Testis (tissue), 3 donors: ENCODE results near the gene CHST2. TPM values are rescaled to one million over a fixed set of nuclear protein-coding genes. Genes with fewer than 3 reads are reported as not detected.
"Not testable (repeated sequence)": the region's sequence is repeated elsewhere in the genome, so short reads cannot be mapped to it uniquely, and the experiment has no call there.

Experiments used
- DNase-seq: peaks from one replicate; pipeline ENCODE4 v3.0.0-alpha.2; 2019
- H3K27ac ChIP-seq, 2 donors: fragments of 200-600 bp; sonication (generic); one replicate each; pipeline ENCODE4 v1.5.1; 2019
- H3K27me3 ChIP-seq: fragments of 200-600 bp; sonication (generic); one replicate; pipeline ENCODE4 v1.5.1; 2019
- H3K36me3 ChIP-seq: fragments of 200-600 bp; sonication (generic); one replicate; pipeline ENCODE4 v1.5.1; 2017; ENCODE audit warnings: low read depth; ENCODE audit errors: missing control alignments
- H3K4me1 ChIP-seq: fragments of 200-600 bp; sonication (generic); one replicate; pipeline ENCODE4 v1.5.1; 2019
- H3K4me3 ChIP-seq, 2 donors: fragments of 200-600 bp; sonication (generic); one replicate each; pipeline ENCODE4 v1.5.1; 2017 to 2019
- H3K9me3 ChIP-seq: fragments of 200-600 bp; sonication (generic); one replicate; pipeline ENCODE4 v1.5.1; 2017
- POLR2A ChIP-seq: fragments of 450-650 bp; IDR thresholded peaks from one replicate; pipeline ENCODE4 v1.6.1; 2017; ENCODE audit warnings: antibody characterized with exemption, mild to moderate bottlenecking, moderate library complexity
- WGBS, 2 donors: methylation state at CpG; one replicate each; pipeline ENCODE4 v1.1.5; 2018; 5-methylcytosine and 5-hydroxymethylcytosine counted together
- intact Hi-C: fragments of 100-400 bp; cut with DNase I; formaldehyde crosslinking; loops from one replicate; pipeline ENCODE4 v1.15.1; 2023; ENCODE audit warnings: low total_unique reads
- polyA plus RNA-seq: library from polyadenylated mRNA; stranded (reverse); fragments of 350-450 nt; fragmentation: Illumina TruSeq; extraction: RNeasy Lipid Tissue Mini Kit (QIAGEN cat#74804); gene quantifications from one replicate; pipeline ENCODE4 v1.2.3, GENCODE V29; 2014; ENCODE audit warnings: low read depth, low replicate concordance; ENCODE audit not compliant: insufficient read depth
- total RNA-seq, 2 donors: library from RNA; depleted of rRNA; stranded (reverse); fragments of >200 nt; gene quantifications; one replicate each; pipeline ENCODE4 v1.2.3, GENCODE V29; 2016
- TF ChIP-seq, protein P1 (sequence below), 3 experiments: fragments of 450-650 bp in 2 of 3; fragments of 200-600 bp in 1 of 3; sonication (generic) in 1 of 3; IDR thresholded peaks; one replicate each; pipeline ENCODE4 v1.5.1; 2016 to 2019; ENCODE audit warnings: antibody characterized with exemption in 3 of 3, mild to moderate bottlenecking in 2 of 3, moderate library complexity in 1 of 3

The CHST2 gene
- total and polyA plus RNA-seq, 3 donors from 2014 or later, result 3.7 to 7.5 (median 6.8) TPM

DNA sequence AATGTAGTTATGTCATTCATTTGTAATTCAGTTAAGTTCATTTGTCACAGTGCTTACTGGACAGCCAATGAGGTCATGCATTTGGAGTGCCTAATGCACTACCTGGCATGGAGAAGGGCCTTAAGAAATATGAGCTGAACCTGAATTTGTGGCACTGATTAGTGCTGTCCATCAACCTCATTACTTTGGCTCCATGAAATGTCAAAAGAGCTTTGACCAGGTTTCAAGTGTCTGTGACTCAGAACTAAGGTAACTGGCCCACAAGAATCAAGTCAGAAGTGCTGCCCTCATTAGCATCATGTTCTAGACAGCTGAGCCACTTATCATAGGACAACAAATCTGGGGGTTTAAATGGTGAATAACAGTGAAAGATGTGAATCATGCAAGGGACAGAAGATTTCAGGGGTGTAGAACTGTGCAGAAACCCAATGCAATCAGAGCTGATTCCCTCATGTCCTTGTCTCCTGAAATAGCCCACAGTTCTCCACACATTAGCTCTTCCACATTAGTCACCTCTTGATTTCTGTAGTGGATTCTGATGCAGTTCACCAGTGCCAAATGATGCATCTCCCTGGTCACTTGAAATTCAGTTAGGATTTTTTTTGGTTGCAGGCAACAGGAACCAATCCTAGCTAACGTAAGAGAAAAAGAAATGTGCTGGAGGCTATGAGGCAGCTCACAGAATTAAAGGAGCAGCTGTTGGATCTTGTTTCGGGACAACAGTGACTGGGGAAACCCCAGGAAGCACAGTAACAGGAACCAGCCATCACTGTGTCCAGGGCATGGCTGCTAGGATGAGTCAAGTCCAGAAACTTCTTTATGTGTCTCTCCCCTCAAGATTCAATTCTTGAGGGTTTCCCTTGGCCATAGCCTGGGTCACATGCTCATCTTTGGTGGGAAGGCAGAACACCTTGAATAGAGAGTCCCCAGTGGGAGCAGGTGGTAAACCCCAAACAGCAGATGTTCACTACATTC, 38.7 kb downstream of the CHST2 start:
- H3K4me3 ChIP-seq, result no peak overlapping the region
- no peaks in the 10 kb centered on the region for H3K27me3 ChIP-seq
- no peak for DNase-seq
- no peaks in the 10 kb centered on the region for H3K9me3 ChIP-seq
- H3K27ac ChIP-seq, result no peak overlapping the region
- no peak for TF ChIP-seq POLR2A
- TF ChIP-seq, protein P1, sequence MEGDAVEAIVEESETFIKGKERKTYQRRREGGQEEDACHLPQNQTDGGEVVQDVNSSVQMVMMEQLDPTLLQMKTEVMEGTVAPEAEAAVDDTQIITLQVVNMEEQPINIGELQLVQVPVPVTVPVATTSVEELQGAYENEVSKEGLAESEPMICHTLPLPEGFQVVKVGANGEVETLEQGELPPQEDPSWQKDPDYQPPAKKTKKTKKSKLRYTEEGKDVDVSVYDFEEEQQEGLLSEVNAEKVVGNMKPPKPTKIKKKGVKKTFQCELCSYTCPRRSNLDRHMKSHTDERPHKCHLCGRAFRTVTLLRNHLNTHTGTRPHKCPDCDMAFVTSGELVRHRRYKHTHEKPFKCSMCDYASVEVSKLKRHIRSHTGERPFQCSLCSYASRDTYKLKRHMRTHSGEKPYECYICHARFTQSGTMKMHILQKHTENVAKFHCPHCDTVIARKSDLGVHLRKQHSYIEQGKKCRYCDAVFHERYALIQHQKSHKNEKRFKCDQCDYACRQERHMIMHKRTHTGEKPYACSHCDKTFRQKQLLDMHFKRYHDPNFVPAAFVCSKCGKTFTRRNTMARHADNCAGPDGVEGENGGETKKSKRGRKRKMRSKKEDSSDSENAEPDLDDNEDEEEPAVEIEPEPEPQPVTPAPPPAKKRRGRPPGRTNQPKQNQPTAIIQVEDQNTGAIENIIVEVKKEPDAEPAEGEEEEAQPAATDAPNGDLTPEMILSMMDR (IDR thresholded peaks at IDR 0.05), result no peak
- intact Hi-C loops, result no loop called here
- no peaks in the 10 kb centered on the region for H3K4me1 ChIP-seq
- 28 to 76% methylated on average over 2 of the region's 2 CpGs for WGBS, 2 donors
- H3K36me3 ChIP-seq, result no peaks in the 10 kb centered on the region

DNA sequence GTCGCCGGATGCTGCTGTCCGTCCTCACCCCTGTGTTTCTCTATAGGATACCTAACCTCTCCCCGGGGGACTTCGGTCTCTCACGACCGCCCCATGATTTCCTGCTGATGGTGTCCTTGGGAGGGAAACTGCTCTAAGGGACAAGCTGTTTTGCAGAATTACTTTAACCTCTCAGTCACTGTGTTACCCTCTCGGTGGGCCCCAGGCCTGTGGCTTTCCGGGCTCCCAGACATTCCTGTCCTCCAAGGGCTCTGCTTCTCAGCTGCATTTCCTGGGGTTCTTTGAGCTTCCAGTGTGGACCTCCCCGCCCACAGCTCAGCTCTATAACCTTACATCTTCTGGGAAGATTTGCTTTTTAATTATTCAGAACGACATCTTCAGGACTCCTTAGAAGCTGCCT, 40.9 kb downstream of the CHST2 start:
- DNase-seq, result no peak
- Histone ChIP-seq H3K4me1 (no peaks in the 10 kb centered on the region), H3K27ac (no peak overlapping the region), H3K27me3 (no peaks in the 10 kb centered on the region), H3K9me3 (no peaks in the 10 kb centered on the region), H3K4me3 (no peak overlapping the region), H3K36me3 (no peaks in the 10 kb centered on the region)
- TF ChIP-seq, protein P1 (IDR thresholded peaks at IDR 0.05), result no peak
- no peak for TF ChIP-seq POLR2A
- intact Hi-C loops, result no loop called here
- 70 to 79% methylated on average over 11 of the region's 11 CpGs for WGBS, 2 donors

DNA sequence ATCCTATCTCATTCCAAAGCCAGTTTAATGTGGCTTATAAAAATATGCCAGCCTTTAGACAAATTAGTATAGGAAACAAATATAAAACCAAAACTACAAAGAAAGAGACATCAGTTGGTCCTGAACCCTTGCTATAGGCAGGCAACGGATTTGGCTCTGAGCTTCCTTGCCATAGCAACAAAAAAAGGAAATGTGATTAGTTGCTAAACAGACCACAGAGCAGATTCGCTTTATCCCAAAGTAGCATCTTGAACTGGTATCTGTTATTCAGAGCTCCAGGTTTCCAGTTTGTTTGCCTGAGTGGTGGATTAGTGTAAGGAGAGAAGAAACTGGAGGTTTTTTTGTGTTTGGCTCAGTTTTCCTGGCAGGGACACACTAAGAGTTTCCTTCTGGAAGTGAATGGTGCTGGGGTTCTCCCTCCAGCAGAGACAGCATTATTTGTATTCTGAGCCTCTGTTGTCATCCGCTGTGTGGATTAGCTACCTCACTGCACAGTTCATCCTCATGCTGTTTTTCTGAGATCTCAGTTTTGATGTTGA, 44.1 kb downstream of the CHST2 start:
- Histone ChIP-seq H3K27me3 (no peaks in the 10 kb centered on the region), H3K36me3 (no peaks in the 10 kb centered on the region), H3K4me3 (no peak overlapping the region), H3K9me3 (no peaks in the 10 kb centered on the region), H3K27ac (no peak overlapping the region), H3K4me1 (no peaks in the 10 kb centered on the region)
- 58 to 79% methylated on average over 3 of the region's 3 CpGs for WGBS, 2 donors
- no peak for DNase-seq
- intact Hi-C loops, result no loop called here
- TF ChIP-seq, protein P1 (IDR thresholded peaks at IDR 0.05), result no peak
- TF ChIP-seq POLR2A, result no peak

DNA sequence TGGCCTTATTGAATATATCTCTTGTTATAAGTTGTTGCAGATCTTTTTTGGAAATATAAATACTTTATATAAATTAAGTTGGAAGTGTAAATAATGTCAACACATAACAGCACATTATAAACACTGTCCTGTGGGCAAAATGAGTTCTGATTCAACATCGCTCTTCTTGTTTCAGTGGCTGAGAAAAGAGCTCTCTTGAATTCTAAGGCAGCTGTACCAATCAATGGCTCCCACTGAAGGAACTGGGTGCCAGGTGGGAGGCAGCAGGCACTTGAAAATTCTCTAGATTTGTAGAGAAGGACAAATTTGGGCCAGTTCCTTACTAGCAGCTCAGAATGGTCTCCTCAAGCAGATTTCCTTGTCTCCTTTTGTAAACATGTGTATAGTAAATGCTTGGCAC, 45.6 kb downstream of the CHST2 start:
- no peak for DNase-seq
- no peak overlapping the region for H3K27ac ChIP-seq
- H3K27me3 ChIP-seq, result no peaks in the 10 kb centered on the region
- H3K36me3 ChIP-seq, result no peaks in the 10 kb centered on the region
- 93 to 97% methylated on average over 1 of the region's 1 CpG for WGBS, 2 donors
- H3K9me3 ChIP-seq, result no peaks in the 10 kb centered on the region
- no peak for TF ChIP-seq POLR2A
- TF ChIP-seq, protein P1 (IDR thresholded peaks at IDR 0.05), result no peak
- no peaks in the 10 kb centered on the region for H3K4me1 ChIP-seq
- intact Hi-C loops, result no loop called here
- H3K4me3 ChIP-seq, result no peak overlapping the region

DNA sequence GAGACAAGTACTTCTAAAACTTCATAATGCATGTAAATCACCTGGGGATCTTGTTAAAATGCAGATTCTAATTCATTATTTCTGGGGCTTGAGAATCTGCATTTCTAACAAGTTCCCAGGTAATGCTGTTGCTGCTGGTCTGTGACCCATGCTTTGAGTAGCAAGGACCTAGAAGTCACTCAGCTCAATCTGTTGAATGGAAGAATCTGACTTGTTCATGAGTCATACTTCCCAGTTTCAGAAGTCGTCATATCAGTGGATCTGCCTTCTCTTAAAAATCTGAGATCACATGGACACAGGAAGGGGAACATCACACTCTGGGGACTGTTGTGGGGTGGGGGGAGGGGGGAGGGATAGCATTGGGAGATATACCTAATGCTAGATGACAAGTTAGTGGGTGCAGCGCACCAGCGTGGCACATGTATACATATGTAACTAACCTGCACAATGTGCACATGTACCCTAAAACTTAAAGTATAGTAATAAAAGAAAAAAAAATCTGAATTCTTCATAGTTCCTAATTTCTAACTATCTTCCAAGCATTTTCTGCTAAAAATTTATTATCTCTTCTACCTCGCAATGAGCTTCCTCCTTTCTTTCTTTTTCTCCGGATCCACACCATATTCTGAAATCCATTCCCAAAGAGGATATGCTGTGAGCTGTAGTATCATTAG, 46.2 kb downstream of the CHST2 start:
- H3K27ac ChIP-seq, DNase-seq, H3K4me1 ChIP-seq, H3K36me3 ChIP-seq, H3K27me3 ChIP-seq, intact Hi-C loops, H3K4me3 ChIP-seq, H3K9me3 ChIP-seq: not testable (repeated sequence)
- WGBS, 2 donors, result 78 to 82% methylated on average over 5 of the region's 5 CpGs
